ENCODE measurements around the gene FARS2.

The FARS2 gene

DNA sequence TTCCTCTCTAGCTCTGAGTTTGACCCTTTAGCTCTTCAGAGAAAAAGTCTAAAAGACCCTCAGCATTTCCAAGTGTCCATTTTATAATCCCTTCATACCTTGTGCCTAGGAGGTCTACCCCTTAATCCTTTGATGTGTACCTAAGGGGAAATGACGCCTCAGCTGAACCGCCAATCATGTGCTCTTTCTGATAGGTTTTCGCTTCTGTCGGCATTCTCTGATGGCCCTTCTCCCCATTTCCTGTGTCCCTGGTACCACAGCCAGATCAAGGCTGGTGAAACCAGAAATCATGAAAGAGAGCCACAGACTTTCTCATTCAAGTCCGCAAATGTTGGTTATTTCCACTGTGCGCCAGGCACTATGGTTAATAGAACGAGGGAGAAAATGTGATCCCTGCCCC lies 333.9 kb downstream of the FARS2 start:
- DNase-seq = no peak

- DNase-seq = no peak
Observed at GRCh38 chr6:5597413-5597812, 336.1 kb downstream of the FARS2 start.

GRCh38 chr6:5598123-5598522 lies 336.8 kb downstream of the FARS2 start:
- DNase-seq = no peak

- no peak for DNase-seq
Observed at GRCh38 chr6:5599127-5599526, 337.8 kb downstream of the FARS2 start.

DNA sequence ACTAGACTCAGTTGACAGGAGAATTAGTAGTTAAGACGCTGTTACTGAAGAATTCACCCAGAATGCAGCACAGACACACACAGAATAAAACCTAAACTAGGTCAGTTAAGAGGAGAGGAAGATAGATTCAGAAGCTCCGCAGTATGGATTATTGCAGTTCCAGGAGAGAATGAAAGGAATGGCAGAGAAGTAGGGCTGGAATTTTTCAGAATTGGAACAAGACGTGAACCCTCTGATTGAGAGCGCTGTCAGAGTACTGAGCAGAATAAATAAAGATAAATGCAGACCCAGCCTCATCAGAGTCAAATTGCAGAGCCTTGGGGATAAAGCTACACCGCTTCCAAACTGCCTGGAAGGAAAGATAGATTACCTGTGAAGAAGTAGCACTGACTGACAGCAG lies 344.6 kb downstream of the FARS2 start:
- DNase-seq = no peak

DNA sequence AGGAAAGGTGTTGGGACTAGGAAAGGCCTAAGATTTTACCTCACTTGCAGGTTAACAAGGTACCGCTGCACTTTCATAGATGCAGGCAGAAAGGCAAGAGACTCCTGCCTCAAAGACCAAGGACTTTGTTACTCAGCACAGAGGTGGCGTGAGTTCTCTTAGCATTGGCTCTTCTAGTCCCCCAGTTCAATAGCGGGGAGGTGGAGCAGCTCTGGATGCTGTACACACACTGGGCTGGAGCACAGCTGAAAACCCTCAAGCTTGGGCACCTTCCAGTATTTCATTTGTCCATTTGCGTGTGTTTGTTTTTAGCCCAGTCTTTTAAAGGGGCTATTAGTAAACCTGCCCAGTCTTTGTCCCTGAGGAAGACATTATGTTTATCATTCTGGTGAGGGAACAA lies 345.2 kb downstream of the FARS2 start:
- no peak for DNase-seq

- DNase-seq = no peak
Observed at GRCh38 chr6:5610640-5611039, 349.3 kb downstream of the FARS2 start.

- no peak for DNase-seq
Observed at GRCh38 chr6:5617179-5617578, 355.9 kb downstream of the FARS2 start.

GRCh38 chr6:5619249-5619648 lies 357.9 kb downstream of the FARS2 start:
- DNase-seq = peak; percentile 33

GRCh38 chr6:5622276-5623005 lies 361.1 kb downstream of the FARS2 start:
- no peak for DNase-seq

- DNase-seq = no peak
Observed at GRCh38 chr6:5623769-5624168, 362.5 kb downstream of the FARS2 start.

- DNase-seq = no peak
Observed at GRCh38 chr6:5624256-5624655, 362.9 kb downstream of the FARS2 start.

DNA sequence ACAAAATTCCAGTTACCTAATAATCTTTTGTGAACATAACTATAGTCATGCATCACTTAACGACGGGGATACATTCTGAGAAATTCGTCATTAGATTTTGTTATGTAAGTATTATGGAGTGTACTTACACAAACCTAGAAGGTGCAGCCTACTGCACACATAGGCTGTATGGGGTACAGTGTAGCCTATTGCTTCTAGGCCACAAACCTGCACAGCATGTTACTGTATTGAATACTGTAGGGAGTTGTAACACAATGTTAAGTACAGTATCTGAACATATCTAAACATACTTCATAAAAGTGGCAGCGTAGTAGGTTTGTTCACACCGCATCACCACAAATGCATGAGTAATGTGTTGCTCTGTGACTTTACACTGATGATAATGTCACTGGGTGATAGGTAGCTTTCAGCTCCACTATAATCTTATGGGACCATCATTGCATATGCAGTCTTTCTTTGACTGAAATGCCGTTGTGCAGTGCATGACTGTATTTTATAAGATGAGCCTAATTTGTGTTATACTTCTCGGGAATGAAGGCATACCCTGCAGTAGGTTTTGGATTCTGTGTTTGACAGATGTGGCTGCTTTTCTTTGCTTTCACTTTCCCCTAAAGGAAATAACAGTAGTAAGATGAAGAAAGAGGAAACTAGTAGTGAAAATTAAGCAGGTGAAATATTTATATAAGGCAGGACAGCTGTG lies 365.6 kb downstream of the FARS2 start:
- DNase-seq = no peak

GRCh38 chr6:5630636-5631035 lies 369.3 kb downstream of the FARS2 start:
- DNase-seq = no peak

DNA sequence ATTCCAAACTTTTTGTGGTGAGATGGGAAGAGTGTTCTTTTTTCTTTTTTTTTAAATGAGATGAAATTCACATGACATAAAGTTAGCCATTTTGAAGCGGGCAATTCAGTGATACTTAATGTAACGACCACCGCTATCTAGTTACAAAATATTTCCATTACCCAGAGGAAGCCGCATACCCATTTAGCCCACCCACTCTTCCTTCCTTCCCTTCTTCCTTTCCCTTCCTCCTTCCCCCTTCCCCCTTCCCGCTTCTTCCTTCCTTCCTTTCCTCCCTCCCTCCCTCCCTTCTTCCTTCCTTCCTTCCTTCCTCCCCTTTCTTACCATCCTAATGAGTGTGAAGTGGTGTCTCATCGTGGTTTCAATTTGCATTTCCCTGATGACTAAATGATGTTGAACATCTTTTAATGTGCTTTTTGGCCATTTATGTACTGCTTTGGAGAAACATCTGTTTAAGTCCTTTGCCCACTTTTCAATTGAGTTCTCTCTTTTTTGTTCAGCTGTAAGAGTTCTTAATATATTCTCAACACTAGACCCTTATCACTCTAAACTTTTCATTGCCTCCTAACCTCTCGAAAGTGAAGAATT lies 371.1 kb downstream of the FARS2 start:
- DNase-seq = no peak

DNA sequence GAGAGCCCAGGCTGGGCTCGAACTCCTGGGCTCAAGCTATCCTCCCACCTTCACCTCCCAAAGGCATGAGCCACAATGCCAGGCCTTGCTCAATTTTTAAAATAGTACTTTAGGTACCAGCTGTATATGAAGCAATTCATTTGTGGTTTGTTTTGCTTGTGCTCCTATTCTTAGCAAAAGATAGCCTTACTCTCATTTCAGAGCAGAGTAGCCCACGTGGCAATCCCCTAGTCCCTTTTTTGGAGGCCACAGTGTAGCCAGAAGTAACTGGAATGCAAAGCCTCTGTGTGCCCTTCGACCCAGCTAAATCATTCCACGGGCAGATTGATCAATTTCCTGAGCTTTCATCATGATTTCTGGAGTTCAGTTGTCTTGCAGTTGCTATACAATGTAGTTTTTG lies 373.2 kb downstream of the FARS2 start:
- DNase-seq = no peak

DNA sequence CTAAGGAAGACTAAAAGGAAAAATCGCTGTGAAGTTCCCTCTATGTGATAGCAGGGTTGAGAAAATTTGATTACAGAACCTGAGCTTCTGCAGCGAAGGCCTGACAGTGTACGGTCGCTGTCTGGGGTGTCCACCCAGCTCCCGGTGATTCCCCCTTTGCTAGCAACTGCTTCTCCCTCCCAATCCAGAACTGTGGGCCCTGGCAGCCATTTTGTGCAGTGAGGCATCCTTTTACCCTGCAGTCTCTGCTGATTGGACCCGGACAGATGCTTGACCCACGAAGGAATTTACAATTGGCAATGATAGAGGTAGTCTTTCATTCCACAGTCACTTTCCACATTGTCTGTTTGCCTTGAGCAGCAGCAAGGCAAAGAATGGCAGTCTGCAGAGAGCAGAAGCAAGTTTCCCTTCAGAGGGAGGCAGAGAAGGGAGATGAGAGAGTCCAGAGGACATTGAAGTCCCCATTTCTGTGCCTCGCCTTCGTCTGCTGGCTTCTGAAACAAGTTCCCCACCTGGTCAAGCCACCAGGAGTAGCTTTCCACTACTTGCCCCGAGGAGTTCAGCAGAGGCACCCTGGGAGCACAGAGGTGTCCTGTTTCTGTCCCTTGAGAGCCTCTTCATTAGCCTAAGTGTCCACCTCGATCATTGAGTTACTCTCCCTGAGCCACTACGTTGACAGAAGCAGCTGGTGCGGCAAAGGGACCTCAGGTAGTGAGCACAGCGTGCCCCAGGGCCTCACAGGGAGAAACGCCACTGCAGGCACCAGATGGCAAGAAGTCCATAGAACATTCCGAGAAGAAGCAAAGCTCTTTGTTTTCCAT lies 375.1 kb downstream of the FARS2 start:
- DNase-seq = no peak

- DNase-seq = no peak
Observed at GRCh38 chr6:5637714-5638113, 376.4 kb downstream of the FARS2 start.

DNA sequence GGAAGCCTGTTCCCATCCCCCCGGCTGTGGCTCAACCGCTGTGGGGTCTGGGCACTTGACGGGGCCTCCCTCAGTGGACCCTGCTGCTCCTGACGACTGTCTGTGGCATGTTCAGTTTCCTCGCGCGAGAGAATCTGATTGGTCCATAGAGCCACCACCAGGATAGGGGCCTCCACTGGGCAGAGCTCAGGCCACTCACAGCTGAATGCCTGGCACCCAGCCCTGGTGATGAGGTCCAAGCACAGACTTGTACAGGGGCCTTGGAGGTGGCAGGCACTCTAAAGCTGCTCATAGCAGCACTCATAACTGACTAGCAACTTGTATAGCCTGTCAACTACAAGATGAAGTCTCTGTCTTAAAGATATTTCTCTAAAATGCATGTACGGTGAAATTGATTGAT lies 377.4 kb downstream of the FARS2 start:
- no peak for DNase-seq

DNA sequence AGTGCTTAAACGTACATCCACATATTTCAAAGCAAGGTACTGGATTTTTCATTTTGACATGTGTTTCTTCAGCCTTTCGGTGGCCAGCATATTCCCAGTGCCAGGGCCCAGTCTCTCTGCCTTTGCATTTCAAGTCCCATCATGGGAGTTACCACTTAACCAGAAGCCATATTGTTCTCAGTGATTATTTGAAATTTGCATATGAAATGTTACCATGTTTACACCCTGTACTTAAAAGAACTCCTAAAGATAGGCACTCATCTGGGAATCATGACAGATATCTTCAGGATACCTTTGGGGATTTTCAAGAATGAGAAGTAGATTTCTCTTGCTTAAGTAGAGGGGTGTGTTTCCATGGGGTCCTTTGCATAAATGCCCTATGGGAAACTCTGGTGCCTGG lies 377.9 kb downstream of the FARS2 start:
- DNase-seq = no peak

- DNase-seq = no peak
Observed at GRCh38 chr6:5640614-5641013, 379.3 kb downstream of the FARS2 start.

DNA sequence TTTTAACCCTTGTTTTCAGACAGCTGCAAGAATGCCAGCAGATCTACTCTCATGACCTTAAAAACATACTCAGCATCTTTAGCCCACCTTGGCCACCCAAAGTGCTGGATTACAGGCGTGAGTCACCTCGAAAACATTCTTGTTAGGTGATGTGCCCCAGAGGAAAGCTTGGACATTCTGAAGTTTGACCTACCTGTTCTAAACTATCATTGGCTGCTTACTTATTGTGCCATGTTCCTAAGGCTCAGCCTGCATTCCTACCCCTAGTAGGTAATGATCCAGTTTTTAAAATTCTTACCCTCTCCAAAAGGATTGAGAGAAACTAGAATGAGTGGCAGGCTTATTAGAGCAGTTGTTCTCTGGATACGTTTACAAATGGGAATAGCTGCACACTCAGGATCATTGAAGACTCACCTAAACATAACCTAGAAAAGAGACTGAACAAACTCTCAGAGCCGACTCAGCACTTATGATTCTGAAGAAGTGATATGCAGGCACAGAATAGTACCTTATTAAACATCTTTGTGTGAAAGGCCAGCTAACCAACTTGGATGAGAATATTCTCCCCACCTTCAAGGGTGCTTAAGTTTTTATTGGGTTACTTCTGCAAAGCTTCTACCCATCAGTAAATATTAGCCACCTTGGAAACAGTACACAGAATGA lies 383.3 kb downstream of the FARS2 start:
- no peak for DNase-seq
